KMS-11 (cell line): ENCODE measurements around the gene CHRM2.

ENCODE experiments used
- H2AFZ ChIP-seq: fragments of 200-600 bp; sonication (generic); 2 replicates; pipeline ENCODE4 v1.6.1; 2016; ENCODE audit warnings: antibody characterized with exemption, mixed run types, low read depth
- H3K27ac ChIP-seq: fragments of 200-600 bp; sonication (generic); 2 replicates; pipeline ENCODE4 v1.6.1; 2016; ENCODE audit warnings: mild to moderate bottlenecking, mixed run types
- H3K27me3 ChIP-seq: fragments of 200-600 bp; sonication (generic); 2 replicates; pipeline ENCODE4 v1.6.1; 2017; ENCODE audit warnings: mild to moderate bottlenecking, low read depth, mixed run types, moderate library complexity; ENCODE audit not compliant: insufficient read depth
- H3K36me3 ChIP-seq: fragments of 200-600 bp; sonication (generic); 2 replicates; pipeline ENCODE4 v1.6.1; 2017; ENCODE audit warnings: mild to moderate bottlenecking, mixed run types; ENCODE audit not compliant: insufficient read depth
- H3K4me1 ChIP-seq: fragments of 200-600 bp; sonication (generic); 2 replicates; pipeline ENCODE4 v1.6.1; 2016; ENCODE audit warnings: mild to moderate bottlenecking, low read depth, mixed run types; ENCODE audit not compliant: poor library complexity, severe bottlenecking
- H3K4me2 ChIP-seq: fragments of 200-600 bp; sonication (generic); 2 replicates; pipeline ENCODE4 v1.7.0; 2016; ENCODE audit warnings: mild to moderate bottlenecking, mixed run types
- H3K4me3 ChIP-seq: fragments of 200-600 bp; sonication (generic); IDR thresholded peaks from 2 replicates; pipeline ENCODE4 v1.6.1; 2017; ENCODE audit warnings: low read depth, low read length, mixed read lengths; ENCODE audit not compliant: insufficient read depth
- H3K79me2 ChIP-seq: fragments of 200-600 bp; sonication (generic); 2 replicates; pipeline ENCODE4 v1.6.1; 2016; ENCODE audit warnings: low read depth, mixed run types; ENCODE audit not compliant: insufficient read depth
- H3K9ac ChIP-seq: fragments of 200-600 bp; sonication (generic); 2 replicates; pipeline ENCODE4 v1.6.1; 2016; ENCODE audit warnings: mild to moderate bottlenecking, mixed run types
- H4K20me1 ChIP-seq: fragments of 200-600 bp; sonication (generic); 2 replicates; pipeline ENCODE4 v1.6.1; 2016; ENCODE audit warnings: mild to moderate bottlenecking, mixed run types; ENCODE audit not compliant: insufficient read depth
- CTCF ChIP-seq: fragments of 200-600 bp; sonication (generic); conservative IDR thresholded peaks from 2 replicates; pipeline ENCODE4 v1.6.1; 2017; ENCODE audit warnings: low read depth, mild to moderate bottlenecking, antibody characterized with exemption, low read length, moderate library complexity, mixed read lengths

The CHRM2 gene

GRCh38 chr7:137003086-137003485, 134.6 kb downstream of the CHRM2 start:
- no peaks in the 10 kb centered on the region for H3K27me3 ChIP-seq
- H3K79me2 ChIP-seq = no peaks in the 10 kb centered on the region
- no peaks in the 10 kb centered on the region for H3K4me1 ChIP-seq
- no peak overlapping the region for H3K27ac ChIP-seq
- H3K4me3 ChIP-seq = no peak overlapping the region
- no peak for TF ChIP-seq CTCF
- H2AFZ ChIP-seq = no peak overlapping the region
- no peak overlapping the region for H3K4me2 ChIP-seq
- no peaks in the 10 kb centered on the region for H4K20me1 ChIP-seq
- no peaks in the 10 kb centered on the region for H3K36me3 ChIP-seq
- H3K9ac ChIP-seq = no peak overlapping the region

- H3K79me2 ChIP-seq = no peaks in the 10 kb centered on the region
- no peak overlapping the region for H3K27ac ChIP-seq
- no peak overlapping the region for H3K4me3 ChIP-seq
- H3K4me1 ChIP-seq = no peaks in the 10 kb centered on the region
- H3K4me2 ChIP-seq = no peak overlapping the region
- no peaks in the 10 kb centered on the region for H3K36me3 ChIP-seq
- no peak overlapping the region for H2AFZ ChIP-seq
- no peak for TF ChIP-seq CTCF
- H3K27me3 ChIP-seq = no peaks in the 10 kb centered on the region
- H3K9ac ChIP-seq = no peak overlapping the region
- H4K20me1 ChIP-seq = no peaks in the 10 kb centered on the region
These were observed 135.1 kb downstream of the CHRM2 start for GRCh38 chr7:137003566-137003965.

DNA sequence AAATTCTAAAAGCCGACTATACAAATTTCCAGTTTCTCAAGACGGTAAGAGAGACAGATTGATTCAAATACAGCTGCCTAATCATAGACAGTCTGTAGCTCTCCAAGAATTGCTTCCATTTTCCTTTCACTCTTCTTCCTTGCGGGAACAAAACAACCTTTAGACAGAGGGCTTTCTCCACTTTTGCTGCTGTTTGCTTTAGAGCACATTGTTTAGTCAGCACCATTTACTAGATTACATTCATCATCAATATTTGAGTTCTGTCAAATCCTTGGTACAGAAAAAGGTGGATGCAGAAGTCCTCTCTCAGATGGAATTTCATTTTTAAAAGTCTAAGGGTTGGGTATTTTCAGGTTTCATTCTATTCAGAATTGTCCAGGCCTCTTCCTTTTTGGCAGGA, 137.4 kb downstream of the CHRM2 start:
- Histone ChIP-seq H3K36me3 (no peaks in the 10 kb centered on the region), H3K27me3 (no peaks in the 10 kb centered on the region), H3K27ac (no peak overlapping the region), H3K79me2 (no peaks in the 10 kb centered on the region), H4K20me1 (no peaks in the 10 kb centered on the region), H3K4me3 (no peak overlapping the region), H3K9ac (no peak overlapping the region), H2AFZ (no peak overlapping the region), H3K4me1 (no peaks in the 10 kb centered on the region), H3K4me2 (no peak overlapping the region)
- no peak for TF ChIP-seq CTCF

DNA sequence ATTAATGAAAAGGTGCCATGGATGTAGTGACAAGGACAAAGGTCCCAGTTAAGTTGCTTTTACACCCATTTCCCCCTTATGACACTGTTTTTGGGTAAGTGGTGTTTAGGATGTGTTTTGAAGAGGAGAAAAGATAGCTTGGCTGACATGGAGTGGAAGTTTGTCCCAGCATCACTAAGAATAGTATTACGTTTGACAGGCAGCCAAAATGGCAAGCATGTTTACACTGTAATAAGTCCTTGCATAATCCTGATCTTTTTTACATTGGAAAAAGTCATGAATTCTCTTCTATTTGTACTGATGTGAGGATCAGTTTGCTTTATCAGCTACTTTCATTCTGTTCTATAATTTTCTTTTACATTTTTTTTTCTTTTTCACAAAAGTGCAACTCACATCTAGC, 137.8 kb downstream of the CHRM2 start:
- H3K4me2 ChIP-seq = no peak overlapping the region

More for the DNA sequence above, 137.8 kb downstream of the CHRM2 start:
- H3K27ac ChIP-seq = no peak overlapping the region
- H3K79me2 ChIP-seq = no peaks in the 10 kb centered on the region
- no peaks in the 10 kb centered on the region for H4K20me1 ChIP-seq
- TF ChIP-seq CTCF = no peak
- H3K4me1 ChIP-seq = no peaks in the 10 kb centered on the region
- H2AFZ ChIP-seq = no peak overlapping the region
- H3K36me3 ChIP-seq = no peaks in the 10 kb centered on the region
- H3K9ac ChIP-seq = no peak overlapping the region
- no peaks in the 10 kb centered on the region for H3K27me3 ChIP-seq
- no peak overlapping the region for H3K4me3 ChIP-seq
